LoVo (cell line): ENCODE measurements around the gene KPTN.
A peak's percentile ranks its signal among the peaks of the same experiment; 100 is the strongest.

Experiments used
- DNase-seq: peaks from one replicate; pipeline ENCODE4 v3.0.0-alpha.2; 2016; ENCODE audit warnings: low spot score

Gene KPTN

GRCh38 chr19:47435196-47435595 is 48.8 kb downstream of the KPTN start:
- no peak for DNase-seq

GRCh38 chr19:47434088-47434487 is 49.9 kb downstream of the KPTN start:
- no peak for DNase-seq

DNA sequence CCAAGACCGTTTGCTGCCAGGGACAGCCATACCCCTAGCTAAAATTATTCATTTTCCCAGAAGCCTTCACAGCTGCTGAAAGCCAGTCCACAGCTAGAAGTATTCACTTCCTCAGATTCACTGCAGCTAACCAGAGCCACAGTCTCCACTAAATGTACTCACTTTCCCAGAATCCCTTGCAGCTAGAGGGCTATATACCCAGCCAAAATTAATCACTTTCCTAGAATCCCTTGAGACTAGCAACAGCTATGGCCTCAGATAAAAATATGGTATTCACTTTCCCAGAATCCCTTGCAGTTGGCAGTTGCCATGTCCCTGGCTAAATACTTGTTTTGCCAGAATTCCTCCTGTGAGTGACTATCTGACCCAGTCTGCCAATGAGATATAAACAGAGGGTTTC is 50.9 kb downstream of the KPTN start:
- no peak for DNase-seq

GRCh38 chr19:47432499-47432898 is 51.5 kb downstream of the KPTN start:
- no peak for DNase-seq

- no peak for DNase-seq
Observed at GRCh38 chr19:47432091-47432490, 51.9 kb downstream of the KPTN start.

GRCh38 chr19:47430041-47430802 is 53.8 kb downstream of the KPTN start:
- DNase-seq: no peak

GRCh38 chr19:47429140-47429793 is 54.8 kb downstream of the KPTN start:
- DNase-seq: no peak

DNA sequence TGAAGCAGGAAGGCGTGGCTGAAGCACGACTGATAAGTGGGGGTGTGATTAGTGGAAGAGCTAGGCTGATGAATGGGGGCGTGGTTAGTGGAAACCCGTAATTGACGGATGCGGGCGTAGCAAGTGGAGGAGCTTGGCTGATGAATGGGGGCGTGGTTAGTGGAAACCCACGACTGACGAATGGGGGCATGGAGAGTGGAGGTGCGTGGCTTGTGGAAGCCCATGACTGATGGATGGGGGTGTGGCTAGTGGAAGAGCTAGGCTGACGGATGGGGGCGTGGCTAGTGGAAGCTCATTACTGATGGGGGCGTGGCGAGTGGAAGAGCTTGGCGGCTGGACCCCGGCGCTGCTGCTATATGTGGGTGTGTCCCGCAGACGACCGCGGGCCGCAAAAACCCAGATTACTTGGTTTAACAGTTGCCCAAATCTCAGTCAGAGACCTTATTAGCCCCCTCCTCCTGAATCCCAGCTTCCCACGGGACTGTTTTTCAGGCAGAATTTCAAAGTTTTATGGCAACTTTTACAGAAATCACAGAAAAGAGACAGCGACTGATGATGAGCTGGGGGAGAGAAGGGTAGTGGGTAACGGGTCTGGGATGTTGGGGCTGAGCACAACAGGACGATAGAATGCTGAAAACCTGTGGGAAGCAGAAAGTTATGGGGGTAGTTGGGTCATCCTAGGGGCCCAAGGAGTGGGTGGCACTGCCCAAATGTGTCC is 55.7 kb downstream of the KPTN start:
- DNase-seq: peak; percentile 92

GRCh38 chr19:47427241-47428176 is 56.5 kb downstream of the KPTN start:
- DNase-seq: peak; percentile 65
